GM12878 (cell line): ENCODE data around the gene CIAPIN1. TPM values are rescaled to one million over a fixed set of nuclear protein-coding genes. Genes with fewer than 3 reads are reported as not detected.

Source experiments
- ATAC-seq: fragments of 200-7000 bp; cut with Tn5 transposase; 3 replicates; pipeline ENCODE4 v1.9.1; 2020; ENCODE audit warnings: mild to moderate bottlenecking, moderate library complexity
- BruUV-seq: library from RNA; stranded (reverse); fragments of 400-500 nt; replicated peaks from 2 replicates; lab custom pipeline; 2021; lab: Mats Ljungman, UMichigan
- CTCF ChIA-PET: fragments of 300-600 bp; sonication (Branson Sonifier 250); formaldehyde crosslinking; extraction: SDS; loops from one replicate; lab custom pipeline; 2021; ENCODE audit warnings: inconsistent platforms; lab: Yijun Ruan, JAX
- POLR2A ChIA-PET: fragments of 350-600 bp; formaldehyde crosslinking; extraction: SDS; loops from one replicate; lab custom pipeline; 2021; ENCODE audit warnings: inconsistent platforms; lab: Charles Lee
- RAD21 ChIA-PET: fragments of 300-600 bp; sonication (Branson Sonifier 250); formaldehyde crosslinking; loops from one replicate; lab custom pipeline; 2023; ENCODE audit warnings: antibody characterized with exemption; ENCODE audit not compliant: unreplicated experiment; lab: Charles Lee
- SMC1A ChIA-PET: fragments of 300-600 bp; sonication (Branson Sonifier 250); formaldehyde crosslinking; loops from one replicate; lab custom pipeline; 2023; ENCODE audit not compliant: unreplicated experiment, uncharacterized antibody; lab: Charles Lee
- DNase-seq: peaks from one replicate; pipeline ENCODE4 v3.0.0-alpha.2; 2011; ENCODE audit warnings: low read depth, low spot score
- FAIRE-seq: peaks from 3 replicates; lab custom pipeline; 2011; peaks lifted over from hg19 to GRCh38; lab: Jason Lieb, UNC
- H2AFZ ChIP-seq: 2 replicates; pipeline ENCODE4 v1.6.0; 2011; ENCODE audit warnings: low read depth, low read length, control low read depth; ENCODE audit not compliant: control insufficient read depth
- H3K27ac ChIP-seq: 2 replicates; pipeline ENCODE4 v1.5.1; 2011; ENCODE audit warnings: control low read depth; ENCODE audit not compliant: control insufficient read depth, insufficient read depth
- H3K27me3 ChIP-seq, 2 experiments: replicated peaks in 1 of 2; 2 replicates each; pipeline versions ENCODE4 v1.6.0 to v1.6.1; 2011; ENCODE audit warnings: low read length in 1 of 2; ENCODE audit not compliant: control insufficient read depth in 2 of 2, insufficient read depth in 2 of 2
- H3K36me3 ChIP-seq, 2 experiments: 2 replicates each; pipeline ENCODE4 v1.5.1; 2011; ENCODE audit warnings: low read length in 1 of 2; ENCODE audit not compliant: control insufficient read depth in 2 of 2, insufficient read depth in 2 of 2
- H3K4me1 ChIP-seq: 2 replicates; pipeline ENCODE4 v1.6.1; 2011; ENCODE audit warnings: mild to moderate bottlenecking, low read length, moderate library complexity, mixed read lengths; ENCODE audit not compliant: control insufficient read depth, insufficient read depth
- H3K4me2 ChIP-seq: 2 replicates; pipeline ENCODE4 v1.6.0; 2011; ENCODE audit warnings: control low read depth; ENCODE audit not compliant: control insufficient read depth, insufficient read depth
- H3K4me3 ChIP-seq: fragments of 200-600 bp; sonication (generic); 2 replicates; pipeline ENCODE4 v1.5.1; 2016
- H3K79me2 ChIP-seq: 2 replicates; pipeline ENCODE4 v1.6.0; 2011; ENCODE audit warnings: low read length; ENCODE audit not compliant: control insufficient read depth, insufficient read depth
- H3K9ac ChIP-seq: 2 replicates; pipeline ENCODE4 v1.8.0; 2011; ENCODE audit warnings: low read length, control low read depth, mixed read lengths; ENCODE audit not compliant: control insufficient read depth, insufficient read depth
- H3K9me3 ChIP-seq: replicated peaks from 3 replicates; pipeline ENCODE4 v1.5.1; 2011; ENCODE audit warnings: mild to moderate bottlenecking, low read length; ENCODE audit not compliant: control insufficient read depth, insufficient read depth
- H4K20me1 ChIP-seq: 2 replicates; pipeline ENCODE4 v1.6.0; 2011; ENCODE audit not compliant: control insufficient read depth, insufficient read depth
- CBFB ChIP-seq: IDR thresholded peaks from 2 replicates; pipeline ENCODE4 v1.6.1; 2016; ENCODE audit warnings: antibody characterized with exemption, low read depth
- ESRRA ChIP-seq: IDR thresholded peaks from 2 replicates; pipeline ENCODE4 v1.6.1; 2012; ENCODE audit warnings: mild to moderate bottlenecking, low read length, improper control_type of control experiment
- HDGF ChIP-seq: fragments of 450-650 bp; IDR thresholded peaks from 2 replicates; pipeline ENCODE4 v1.6.1; 2016; ENCODE audit warnings: antibody characterized with exemption
- IKZF1 ChIP-seq: fragments of 450-650 bp; conservative IDR thresholded peaks from 2 replicates; pipeline ENCODE4 v1.6.1; 2017; ENCODE audit warnings: antibody characterized with exemption, mild to moderate bottlenecking
- NBN ChIP-seq: fragments of 450-650 bp; IDR thresholded peaks from 2 replicates; pipeline ENCODE4 v1.6.1; 2016
- NR2C2 ChIP-seq: IDR thresholded peaks from 2 replicates; pipeline ENCODE4 v1.6.1; 2011; ENCODE audit warnings: borderline replicate concordance, low read depth; ENCODE audit not compliant: control insufficient read depth, insufficient read length
- RAD21 ChIP-seq: IDR thresholded peaks from 2 replicates; pipeline ENCODE4 v1.6.1; 2011; ENCODE audit warnings: mild to moderate bottlenecking, low read depth, low read length, moderate library complexity; ENCODE audit not compliant: insufficient read depth
- SREBF1 ChIP-seq: IDR thresholded peaks from 2 replicates; pipeline ENCODE4 v1.6.1; 2012; ENCODE audit warnings: mild to moderate bottlenecking, low read length
- YBX1 ChIP-seq: fragments of 450-650 bp; IDR thresholded peaks from 2 replicates; pipeline ENCODE4 v1.6.1; 2016; ENCODE audit warnings: antibody characterized with exemption
- ZNF207 ChIP-seq: fragments of 450-650 bp; IDR thresholded peaks from 2 replicates; pipeline ENCODE4 v1.6.1; 2014; ENCODE audit warnings: antibody characterized with exemption, mild to moderate bottlenecking, borderline replicate concordance
- ZNF384 ChIP-seq: IDR thresholded peaks from 2 replicates; pipeline ENCODE4 v1.6.1; 2012; ENCODE audit warnings: low read depth, mild to moderate bottlenecking, low read length, improper control_type of control experiment, borderline replicate concordance
- WGBS: methylation state at CpG from one replicate; pipeline ENCODE4 v1.1.6; 2016; ENCODE audit warnings: low lambda C conversion rate; ENCODE audit not compliant: insufficient replicate concordance, insufficient coverage; ENCODE audit errors: missing lambda C conversion rate; 5-methylcytosine and 5-hydroxymethylcytosine counted together
- in situ Hi-C: fragments of 300-500 bp; cut with MboI; formaldehyde crosslinking; loops from 9 replicates; pipeline ENCODE4 v1.14.3; 2018; ENCODE audit warnings: mixed read lengths
- intact Hi-C: fragments of 100-400 bp; cut with micrococcal nuclease; formaldehyde crosslinking; loops from one replicate; pipeline ENCODE4 v1.14.2; 2022; ENCODE audit not compliant: unreplicated experiment
- polyA plus RNA-seq, 11 experiments: library from polyadenylated mRNA; depleted of rRNA in 4 of 11; unstranded in 6 of 11; stranded (reverse) in 5 of 11; fragments of >200 nt; fragmentation: Nextera tagmentation in 4 of 11; fragmentation: Illumina TruSeq in 1 of 11; extraction: Ambion mirVana in 4 of 11; extraction: Trizol in 1 of 11; gene quantifications; 1 replicate in 1 of 11; 2 replicates in 10 of 11; pipeline versions ENCODE4 v1.2.1 to v1.2.3, GENCODE V29; 2011 to 2016; ENCODE audit warnings: inconsistent platforms in 2 of 11, missing spikeins in 2 of 11, low read depth in 1 of 11
- total RNA-seq, 4 experiments: library from RNA; depleted of rRNA in 3 of 4; stranded (reverse); fragments of >200 nt in 3 of 4; fragmentation: Illumina TruSeq in 1 of 4; extraction: Trizol in 1 of 4; gene quantifications; 2 replicates each; pipeline versions ENCODE4 v1.2.1 to v1.2.3, GENCODE V29; 2013 to 2021
- TF ChIP-seq, protein P1 (sequence below): IDR thresholded peaks from 2 replicates; pipeline ENCODE4 v1.6.1; 2012; ENCODE audit warnings: low read length, inconsistent platforms
- TF ChIP-seq, protein P2 (sequence below): fragments of 450-650 bp; IDR thresholded peaks from 2 replicates; pipeline ENCODE4 v1.6.1; 2016; ENCODE audit warnings: mild to moderate bottlenecking, moderate library complexity, borderline replicate concordance
- TF ChIP-seq, protein P3 (sequence below): IDR thresholded peaks from 2 replicates; pipeline ENCODE4 v1.6.1; 2012; ENCODE audit warnings: mild to moderate bottlenecking, low read depth, low read length

The CIAPIN1 gene
- total and polyA plus RNA-seq, 10 of the 15 experiments (the other 5 are each of a cell fraction or from before 2014, with no cell fraction given), result 46.2 to 150 (median 54.3) TPM

DNA sequence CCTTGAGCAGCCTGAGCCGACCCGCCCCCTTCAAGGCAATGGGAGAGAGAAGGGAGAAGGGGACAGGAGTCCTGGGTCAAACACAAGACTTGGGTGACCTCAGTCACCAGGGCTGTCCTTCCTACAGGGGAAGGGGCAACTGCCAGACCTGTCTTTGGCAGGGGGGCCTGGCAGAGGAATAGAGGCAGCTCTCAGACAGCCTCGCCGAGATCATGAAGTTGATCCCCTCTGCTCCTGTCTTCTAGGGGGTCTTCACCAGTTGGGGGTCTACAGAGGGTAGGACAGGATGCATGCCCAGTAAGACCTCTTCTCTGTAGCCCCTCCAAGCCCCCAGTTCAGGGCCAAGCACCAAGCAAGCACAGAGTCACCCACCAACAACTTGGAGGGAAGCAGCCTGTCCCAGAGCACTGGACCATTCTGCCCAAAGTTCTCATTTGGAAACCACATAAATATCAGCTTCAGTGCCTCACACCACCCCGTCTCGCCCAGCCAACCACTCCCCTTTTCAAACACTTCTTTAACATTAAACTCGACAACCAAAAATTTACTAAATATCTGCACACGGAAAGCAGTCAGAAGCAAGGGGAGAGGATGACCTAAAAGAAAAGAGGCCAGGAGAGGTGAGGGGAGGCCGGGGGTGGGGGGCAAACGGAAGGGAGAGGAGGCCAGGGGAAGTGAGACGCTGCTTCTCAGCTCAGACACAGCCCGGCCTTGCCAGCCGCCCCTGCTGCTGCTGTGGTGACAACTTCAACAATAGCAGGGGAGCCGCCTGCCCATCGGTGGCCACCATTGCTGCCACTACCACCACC, 31.4 kb upstream of the CIAPIN1 start:
- in situ Hi-C loops, result no loop called here
- Histone ChIP-seq H2AFZ (no peak overlapping the region), H3K27ac (no peak overlapping the region), H3K4me1 (peaks cover 16% of the 10 kb centered on the region), H3K9ac (no peak overlapping the region), H3K79me2 (no peaks in the 10 kb centered on the region), H3K27me3 (no peaks in the 10 kb centered on the region), H3K9me3 (no peaks in the 10 kb centered on the region), H4K20me1 (no peaks in the 10 kb centered on the region), H3K4me3 (no peak overlapping the region), H3K4me2 (no peak overlapping the region), H3K36me3 (no peaks in the 10 kb centered on the region; a peak in 1 of 4 replicates)
- intact Hi-C loops, result no loop called here
- no peak for FAIRE-seq
- ChIA-PET RAD21 (interaction anchor here (0.9 kb wide), 1 partner anchor 41 kb away, joined by 3 read pairs; no protein-coding TSS in a partner anchor), SMC1A (interaction anchor here (1.4 kb wide), 1 partner anchor 8 kb away, joined by 4 read pairs; the partner anchor contains the start of gene DOK4), POLR2A (no interaction called here), CTCF (interaction anchor here (0.7 to 1.6 kb wide), 2 partner anchors 16 to 20 kb away, joined by 3 to 5 read pairs; partner anchors contain the start of gene POLR2C)
- BruUV-seq, result no TSS peak
- ATAC-seq, result no peak
- DNase-seq, result no peak
- WGBS, result 29% methylated on average over 15 of the region's 15 CpGs
- TF ChIP-seq IKZF1 (no peak), CBFB (no peak), SREBF1 (no peak), NBN (no peak), YBX1 (no peak), RAD21 (no peak), ESRRA (no peak), ZNF207 (no peak), HDGF (no peak), NR2C2 (no peak), ZNF384 (no peak)
- TF ChIP-seq, protein P1, sequence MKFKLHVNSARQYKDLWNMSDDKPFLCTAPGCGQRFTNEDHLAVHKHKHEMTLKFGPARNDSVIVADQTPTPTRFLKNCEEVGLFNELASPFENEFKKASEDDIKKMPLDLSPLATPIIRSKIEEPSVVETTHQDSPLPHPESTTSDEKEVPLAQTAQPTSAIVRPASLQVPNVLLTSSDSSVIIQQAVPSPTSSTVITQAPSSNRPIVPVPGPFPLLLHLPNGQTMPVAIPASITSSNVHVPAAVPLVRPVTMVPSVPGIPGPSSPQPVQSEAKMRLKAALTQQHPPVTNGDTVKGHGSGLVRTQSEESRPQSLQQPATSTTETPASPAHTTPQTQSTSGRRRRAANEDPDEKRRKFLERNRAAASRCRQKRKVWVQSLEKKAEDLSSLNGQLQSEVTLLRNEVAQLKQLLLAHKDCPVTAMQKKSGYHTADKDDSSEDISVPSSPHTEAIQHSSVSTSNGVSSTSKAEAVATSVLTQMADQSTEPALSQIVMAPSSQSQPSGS, result no peak
- TF ChIP-seq, protein P2, sequence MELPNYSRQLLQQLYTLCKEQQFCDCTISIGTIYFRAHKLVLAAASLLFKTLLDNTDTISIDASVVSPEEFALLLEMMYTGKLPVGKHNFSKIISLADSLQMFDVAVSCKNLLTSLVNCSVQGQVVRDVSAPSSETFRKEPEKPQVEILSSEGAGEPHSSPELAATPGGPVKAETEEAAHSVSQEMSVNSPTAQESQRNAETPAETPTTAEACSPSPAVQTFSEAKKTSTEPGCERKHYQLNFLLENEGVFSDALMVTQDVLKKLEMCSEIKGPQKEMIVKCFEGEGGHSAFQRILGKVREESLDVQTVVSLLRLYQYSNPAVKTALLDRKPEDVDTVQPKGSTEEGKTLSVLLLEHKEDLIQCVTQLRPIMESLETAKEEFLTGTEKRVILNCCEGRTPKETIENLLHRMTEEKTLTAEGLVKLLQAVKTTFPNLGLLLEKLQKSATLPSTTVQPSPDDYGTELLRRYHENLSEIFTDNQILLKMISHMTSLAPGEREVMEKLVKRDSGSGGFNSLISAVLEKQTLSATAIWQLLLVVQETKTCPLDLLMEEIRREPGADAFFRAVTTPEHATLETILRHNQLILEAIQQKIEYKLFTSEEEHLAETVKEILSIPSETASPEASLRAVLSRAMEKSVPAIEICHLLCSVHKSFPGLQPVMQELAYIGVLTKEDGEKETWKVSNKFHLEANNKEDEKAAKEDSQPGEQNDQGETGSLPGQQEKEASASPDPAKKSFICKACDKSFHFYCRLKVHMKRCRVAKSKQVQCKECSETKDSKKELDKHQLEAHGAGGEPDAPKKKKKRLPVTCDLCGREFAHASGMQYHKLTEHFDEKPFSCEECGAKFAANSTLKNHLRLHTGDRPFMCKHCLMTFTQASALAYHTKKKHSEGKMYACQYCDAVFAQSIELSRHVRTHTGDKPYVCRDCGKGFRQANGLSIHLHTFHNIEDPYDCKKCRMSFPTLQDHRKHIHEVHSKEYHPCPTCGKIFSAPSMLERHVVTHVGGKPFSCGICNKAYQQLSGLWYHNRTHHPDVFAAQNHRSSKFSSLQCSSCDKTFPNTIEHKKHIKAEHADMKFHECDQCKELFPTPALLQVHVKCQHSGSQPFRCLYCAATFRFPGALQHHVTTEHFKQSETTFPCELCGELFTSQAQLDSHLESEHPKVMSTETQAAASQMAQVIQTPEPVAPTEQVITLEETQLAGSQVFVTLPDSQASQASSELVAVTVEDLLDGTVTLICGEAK, result no peak
- TF ChIP-seq, protein P3, sequence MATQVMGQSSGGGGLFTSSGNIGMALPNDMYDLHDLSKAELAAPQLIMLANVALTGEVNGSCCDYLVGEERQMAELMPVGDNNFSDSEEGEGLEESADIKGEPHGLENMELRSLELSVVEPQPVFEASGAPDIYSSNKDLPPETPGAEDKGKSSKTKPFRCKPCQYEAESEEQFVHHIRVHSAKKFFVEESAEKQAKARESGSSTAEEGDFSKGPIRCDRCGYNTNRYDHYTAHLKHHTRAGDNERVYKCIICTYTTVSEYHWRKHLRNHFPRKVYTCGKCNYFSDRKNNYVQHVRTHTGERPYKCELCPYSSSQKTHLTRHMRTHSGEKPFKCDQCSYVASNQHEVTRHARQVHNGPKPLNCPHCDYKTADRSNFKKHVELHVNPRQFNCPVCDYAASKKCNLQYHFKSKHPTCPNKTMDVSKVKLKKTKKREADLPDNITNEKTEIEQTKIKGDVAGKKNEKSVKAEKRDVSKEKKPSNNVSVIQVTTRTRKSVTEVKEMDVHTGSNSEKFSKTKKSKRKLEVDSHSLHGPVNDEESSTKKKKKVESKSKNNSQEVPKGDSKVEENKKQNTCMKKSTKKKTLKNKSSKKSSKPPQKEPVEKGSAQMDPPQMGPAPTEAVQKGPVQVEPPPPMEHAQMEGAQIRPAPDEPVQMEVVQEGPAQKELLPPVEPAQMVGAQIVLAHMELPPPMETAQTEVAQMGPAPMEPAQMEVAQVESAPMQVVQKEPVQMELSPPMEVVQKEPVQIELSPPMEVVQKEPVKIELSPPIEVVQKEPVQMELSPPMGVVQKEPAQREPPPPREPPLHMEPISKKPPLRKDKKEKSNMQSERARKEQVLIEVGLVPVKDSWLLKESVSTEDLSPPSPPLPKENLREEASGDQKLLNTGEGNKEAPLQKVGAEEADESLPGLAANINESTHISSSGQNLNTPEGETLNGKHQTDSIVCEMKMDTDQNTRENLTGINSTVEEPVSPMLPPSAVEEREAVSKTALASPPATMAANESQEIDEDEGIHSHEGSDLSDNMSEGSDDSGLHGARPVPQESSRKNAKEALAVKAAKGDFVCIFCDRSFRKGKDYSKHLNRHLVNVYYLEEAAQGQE, result no peak
